GM21528 (cell line): ENCODE data around the gene MEX3A.
"Not testable (repeated sequence)": the region's sequence is repeated elsewhere in the genome, so short reads cannot be mapped to it uniquely, and the experiment has no call there.

ENCODE experiments used
- ATAC-seq: cut with Tn5 transposase; IDR thresholded peaks from one replicate; pipeline ENCODE4 v1.9.1; 2021; ENCODE audit warnings: mild to moderate bottlenecking, moderate library complexity; ENCODE audit not compliant: unreplicated experiment, low FRiP score

MEX3A gene

GRCh38 chr1:156118177-156118868, 36.1 kb upstream of the MEX3A start:
- no peak for ATAC-seq

- no peak for ATAC-seq
Observed at GRCh38 chr1:156117414-156118176, 35.3 kb upstream of the MEX3A start.

- ATAC-seq: not testable (repeated sequence)
Observed at GRCh38 chr1:156116731-156117130, 34.5 kb upstream of the MEX3A start.

- no peak for ATAC-seq
Observed at GRCh38 chr1:156115514-156116374, 33.5 kb upstream of the MEX3A start.

GRCh38 chr1:156114919-156115513, 32.8 kb upstream of the MEX3A start:
- no peak for ATAC-seq

GRCh38 chr1:156114101-156114918, 32.0 kb upstream of the MEX3A start, which contains the start of gene LMNA:
Gene LMNA (plus strand): TSS chr1:156114711. CDS start chr1:156114919, 208 bp downstream.
- ATAC-seq: peak; percentile 60

- no peak for ATAC-seq
Observed at GRCh38 chr1:156113282-156113950, 31.2 kb upstream of the MEX3A start.

- no peak for ATAC-seq
Observed at GRCh38 chr1:156112276-156113137, 30.2 kb upstream of the MEX3A start.

- ATAC-seq: no peak
Observed at GRCh38 chr1:156111355-156111962, 29.2 kb upstream of the MEX3A start.

- ATAC-seq: no peak
Observed at GRCh38 chr1:156110252-156110651, 28.0 kb upstream of the MEX3A start.

GRCh38 chr1:156108664-156109241, 26.5 kb upstream of the MEX3A start:
- no peak for ATAC-seq

GRCh38 chr1:156108057-156108456, 25.8 kb upstream of the MEX3A start:
- ATAC-seq: no peak

GRCh38 chr1:156106624-156107488, 24.6 kb upstream of the MEX3A start:
- no peak for ATAC-seq

GRCh38 chr1:156104861-156105832, 22.9 kb upstream of the MEX3A start:
- ATAC-seq: no peak

- no peak for ATAC-seq
Observed at GRCh38 chr1:156104065-156104810, 22.0 kb upstream of the MEX3A start.
